Subcutaneous abdominal adipose tissue (tissue), 5 donors: Measurements from ENCODE around the gene ERICH2.

Source experiments
- H3K27ac ChIP-seq: one replicate; pipeline ENCODE4 v1.7.0; 2013; ENCODE audit warnings: low read depth, mild to moderate bottlenecking, inconsistent platforms, low read length, moderate library complexity
- H3K27me3 ChIP-seq, 5 donors: one replicate each; pipeline ENCODE4 v1.7.0; 2013; ENCODE audit warnings: low read length in 5 of 5, inconsistent platforms in 1 of 5; ENCODE audit not compliant: control insufficient read depth in 5 of 5, insufficient read depth in 4 of 5
- H3K36me3 ChIP-seq, 5 donors: one replicate each; pipeline ENCODE4 v1.7.0; 2013; ENCODE audit warnings: low read length in 5 of 5; ENCODE audit not compliant: control insufficient read depth in 5 of 5, insufficient read depth in 5 of 5
- H3K4me1 ChIP-seq, 5 donors: one replicate each; pipeline ENCODE4 v1.7.0; 2013; ENCODE audit warnings: low read length in 5 of 5, mild to moderate bottlenecking in 3 of 5, moderate library complexity in 1 of 5; ENCODE audit not compliant: control insufficient read depth in 5 of 5, insufficient read depth in 5 of 5
- H3K4me3 ChIP-seq, 5 donors: one replicate each; pipeline ENCODE4 v1.7.0; 2013; ENCODE audit warnings: low read length in 5 of 5, low read depth in 1 of 5
- H3K9ac ChIP-seq, 5 donors: one replicate each; pipeline ENCODE4 v1.7.0; 2013; ENCODE audit warnings: low read length in 5 of 5, mild to moderate bottlenecking in 4 of 5, moderate library complexity in 3 of 5
- H3K9me3 ChIP-seq, 5 donors: one replicate each; pipeline ENCODE4 v1.7.0; 2013; ENCODE audit warnings: low read length in 5 of 5; ENCODE audit not compliant: control insufficient read depth in 5 of 5
- donor health status: healthy.
- donor health status: healthy.
- donor health status: healthy.
- donor health status: healthy.
- donor health status: healthy.

ERICH2 gene

GRCh38 chr2:170779304-170779703 lies 9.1 kb downstream of the ERICH2 start:
- H3K27ac ChIP-seq: no peak overlapping the region
- no peak overlapping the region for H3K4me3 ChIP-seq
- peaks cover 0 to 2% (median 0%) of the 10 kb centered on the region in 5 donors for H3K36me3 ChIP-seq
- H3K4me1 ChIP-seq: no peaks in the 10 kb centered on the region
- H3K9me3 ChIP-seq: no peaks in the 10 kb centered on the region
- no peaks in the 10 kb centered on the region for H3K27me3 ChIP-seq
- H3K9ac ChIP-seq: no peak overlapping the region

- Histone ChIP-seq H3K9me3 (no peaks in the 10 kb centered on the region), H3K27ac (no peak overlapping the region), H3K4me1 (no peaks in the 10 kb centered on the region), H3K9ac (no peak overlapping the region), H3K27me3 (no peaks in the 10 kb centered on the region), H3K4me3 (no peak overlapping the region), H3K36me3 (peaks cover 0 to 2% (median 0%) of the 10 kb centered on the region in 5 donors)
Measured at GRCh38 chr2:170782673-170783072, 12.5 kb downstream of the ERICH2 start.

GRCh38 chr2:170783549-170783948 lies 13.4 kb downstream of the ERICH2 start:
- no peaks in the 10 kb centered on the region for H3K4me1 ChIP-seq
- no peak overlapping the region for H3K4me3 ChIP-seq
- no peaks in the 10 kb centered on the region for H3K9me3 ChIP-seq
- no peak overlapping the region for H3K27ac ChIP-seq
- peaks cover 0 to 2% (median 0%) of the 10 kb centered on the region in 5 donors for H3K36me3 ChIP-seq
- no peaks in the 10 kb centered on the region for H3K27me3 ChIP-seq
- no peak overlapping the region for H3K9ac ChIP-seq

- Histone ChIP-seq H3K27me3 (peaks cover 0 to 3% (median 0%) of the 10 kb centered on the region in 5 donors), H3K36me3 (no peaks in the 10 kb centered on the region), H3K9me3 (no peaks in the 10 kb centered on the region), H3K4me1 (no peaks in the 10 kb centered on the region), H3K9ac (no peak overlapping the region), H3K27ac (no peak overlapping the region), H3K4me3 (no peak overlapping the region)
Measured at GRCh38 chr2:170798996-170799395, 28.8 kb downstream of the ERICH2 start.

- H3K36me3 ChIP-seq: no peaks in the 10 kb centered on the region
- no peak overlapping the region for H3K4me3 ChIP-seq
- H3K4me1 ChIP-seq: no peaks in the 10 kb centered on the region
- H3K9me3 ChIP-seq: no peaks in the 10 kb centered on the region
- H3K27ac ChIP-seq: no peak overlapping the region
- H3K9ac ChIP-seq: no peak overlapping the region
- peaks cover 0 to 5% (median 0%) of the 10 kb centered on the region in 5 donors for H3K27me3 ChIP-seq
Measured at GRCh38 chr2:170806548-170806947, 36.4 kb downstream of the ERICH2 start.

- Histone ChIP-seq H3K9ac (no peak overlapping the region), H3K27ac (no peak overlapping the region), H3K36me3 (no peaks in the 10 kb centered on the region), H3K4me1 (peaks cover 1 to 35% (median 27%) of the 10 kb centered on the region in 5 donors), H3K4me3 (no peak overlapping the region), H3K9me3 (no peaks in the 10 kb centered on the region), H3K27me3 (peaks cover 22 to 55% (median 41%) of the 10 kb centered on the region in 5 donors)
Measured at GRCh38 chr2:170812710-170813600, 42.8 kb downstream of the ERICH2 start.

- Histone ChIP-seq H3K27me3 (peaks cover 30 to 64% (median 49%) of the 10 kb centered on the region in 5 donors), H3K4me1 (peaks cover 1 to 43% (median 35%) of the 10 kb centered on the region in 5 donors), H3K9ac (no peak overlapping the region), H3K4me3 (no peak overlapping the region), H3K9me3 (no peaks in the 10 kb centered on the region), H3K36me3 (no peaks in the 10 kb centered on the region), H3K27ac (no peak overlapping the region)
Measured at GRCh38 chr2:170813611-170814532, 43.7 kb downstream of the ERICH2 start.

GRCh38 chr2:170814533-170815230 lies 44.5 kb downstream of the ERICH2 start:
- no peak overlapping the region for H3K4me3 ChIP-seq
- no peaks in the 10 kb centered on the region for H3K9me3 ChIP-seq
- peaks cover 35 to 67% (median 57%) of the 10 kb centered on the region in 5 donors for H3K27me3 ChIP-seq
- H3K4me1 ChIP-seq: peaks cover 1 to 45% (median 37%) of the 10 kb centered on the region in 5 donors
- no peak overlapping the region for H3K9ac ChIP-seq
- no peak overlapping the region for H3K27ac ChIP-seq
- H3K36me3 ChIP-seq: no peaks in the 10 kb centered on the region

GRCh38 chr2:170815311-170815710 lies 45.1 kb downstream of the ERICH2 start:
- Histone ChIP-seq H3K4me3 (peak overlapping the region in 3 of 5 donors; percentile 47 to 65 (median 52)), H3K27me3 (peaks cover 38 to 73% (median 62%) of the 10 kb centered on the region in 5 donors), H3K36me3 (no peaks in the 10 kb centered on the region), H3K27ac (no peak overlapping the region), H3K4me1 (peaks cover 1 to 51% (median 42%) of the 10 kb centered on the region in 5 donors), H3K9ac (peak overlapping the region in 1 of 5 donors; percentile 15), H3K9me3 (no peaks in the 10 kb centered on the region)
